ENCODE results near the gene ANKMY1. TPM values are rescaled to one million over a fixed set of nuclear protein-coding genes. Genes with fewer than 3 reads are reported as not detected.

Gene ANKMY1
- total and polyA plus RNA-seq, 7 experiments from 2014 or later = 7.7 to 83.4 (median 34.8) TPM

- POLR2A ChIA-PET = no interaction called here
- no peak for DNase-seq
- H3K36me3 ChIP-seq (ENCODE audit: control insufficient read depth in 2 of 3, insufficient read depth in 3 of 3, low read length in 3 of 3) = no peaks in the 10 kb centered on the region
- Mint-ChIP-seq H3K36me3 (no peaks in the 10 kb centered on the region), H3K27me3 (peaks cover 6 to 20% (median 11%) of the 10 kb centered on the region in 5 donors), H3K9me3 (no peaks in the 10 kb centered on the region), H3K4me1 (peaks cover 0 to 4% (median 0%) of the 10 kb centered on the region in 7 donors), H3K27ac (no peak overlapping the region), H3K4me3 (no peak overlapping the region)
- no peak overlapping the region for H3K4me3 ChIP-seq (ENCODE audit: low read length)
- no peak overlapping the region for H3K27ac ChIP-seq (ENCODE audit: low read depth, low read length)
- peaks cover 0 to 7% of the 10 kb centered on the region in 2 donors for H3K27me3 ChIP-seq (ENCODE audit: control insufficient read depth in 2 of 2, insufficient read depth in 2 of 2, low read length in 2 of 2)
- CTCF ChIA-PET = interaction anchor here (1.4 kb wide), 1 partner anchor 209 kb away, joined by 3 read pairs; no protein-coding TSS in a partner anchor
- intact Hi-C loops (cut with micrococcal nuclease) = no loop called here
- no peaks in the 10 kb centered on the region for H3K4me1 ChIP-seq (ENCODE audit: control insufficient read depth in 2 of 2, insufficient read depth in 2 of 2, low read length in 2 of 2)
- H3K9me3 ChIP-seq (ENCODE audit: control insufficient read depth in 2 of 3, low read length in 3 of 3) = no peaks in the 10 kb centered on the region
- no peak for ATAC-seq
Observed at GRCh38 chr2:240441993-240442411, 115.8 kb downstream of the ANKMY1 start.

- peaks cover 6 to 18% (median 13%) of the 10 kb centered on the region in 5 donors for H3K27me3 Mint-ChIP-seq
- intact Hi-C loops (cut with micrococcal nuclease) = no loop called here
- Histone ChIP-seq H3K27ac (ENCODE audit: low read depth, low read length) (no peak overlapping the region), H3K4me1 (ENCODE audit: control insufficient read depth in 2 of 2, insufficient read depth in 2 of 2, low read length in 2 of 2) (peaks cover 0 to 4% of the 10 kb centered on the region in 2 donors), H3K36me3 (ENCODE audit: control insufficient read depth in 2 of 3, insufficient read depth in 3 of 3, low read length in 3 of 3) (no peaks in the 10 kb centered on the region), H3K9me3 (ENCODE audit: control insufficient read depth in 2 of 3, low read length in 3 of 3) (no peaks in the 10 kb centered on the region), H3K4me3 (ENCODE audit: low read length) (no peak overlapping the region), H3K27me3 (ENCODE audit: control insufficient read depth in 2 of 2, insufficient read depth in 2 of 2, low read length in 2 of 2) (peaks cover 0 to 12% of the 10 kb centered on the region in 2 donors)
- ATAC-seq = no peak
- H3K27ac Mint-ChIP-seq = no peak overlapping the region
- H3K36me3 Mint-ChIP-seq = no peaks in the 10 kb centered on the region
- H3K4me1 Mint-ChIP-seq = peaks cover 0 to 4% (median 0%) of the 10 kb centered on the region in 7 donors
- POLR2A ChIA-PET = no interaction called here
- H3K4me3 Mint-ChIP-seq = no peak overlapping the region
- DNase-seq = no peak
- H3K9me3 Mint-ChIP-seq = no peaks in the 10 kb centered on the region
- CTCF ChIA-PET = interaction anchor here (1.4 kb wide), 1 partner anchor 209 kb away, joined by 3 read pairs; no protein-coding TSS in a partner anchor
Observed at GRCh38 chr2:240441326-240441992, 116.3 kb downstream of the ANKMY1 start.

DNA sequence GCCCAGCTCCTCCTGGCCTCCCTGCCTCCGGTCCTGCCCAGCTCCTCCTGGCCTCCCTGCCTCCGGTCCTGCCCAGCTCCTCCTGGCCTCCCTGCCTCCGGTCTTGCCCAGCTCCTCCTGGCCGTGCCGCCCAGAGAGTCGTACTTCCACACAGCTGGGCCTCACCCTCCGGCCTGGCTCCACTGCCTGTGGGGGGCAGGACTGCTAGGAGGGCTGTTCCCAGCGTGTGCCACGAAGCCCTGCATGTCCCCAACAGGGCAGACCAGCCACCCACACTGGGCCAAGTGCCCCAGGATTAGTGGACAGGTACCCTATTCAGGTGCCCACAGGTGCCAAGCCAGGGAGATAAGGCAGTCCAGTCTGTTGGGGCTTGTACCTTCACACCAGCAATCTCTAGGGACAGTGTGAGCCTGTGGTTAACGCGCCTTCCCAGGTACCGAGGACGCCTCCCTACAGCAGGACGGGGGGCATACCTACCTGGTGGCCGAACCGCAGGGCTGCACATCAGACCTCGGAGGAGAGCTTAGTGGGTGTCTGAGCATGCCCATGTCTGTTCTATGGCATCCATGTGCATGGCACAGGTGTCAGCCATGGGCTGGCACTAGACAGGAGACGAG, 117.0 kb downstream of the ANKMY1 start:
- Histone ChIP-seq H3K36me3 (ENCODE audit: control insufficient read depth in 2 of 3, insufficient read depth in 3 of 3, low read length in 3 of 3) (no peaks in the 10 kb centered on the region), H3K27ac (ENCODE audit: low read depth, low read length) (no peak overlapping the region), H3K27me3 (ENCODE audit: control insufficient read depth in 2 of 2, insufficient read depth in 2 of 2, low read length in 2 of 2) (peaks cover 0 to 12% of the 10 kb centered on the region in 2 donors), H3K9me3 (ENCODE audit: control insufficient read depth in 2 of 3, low read length in 3 of 3) (no peaks in the 10 kb centered on the region), H3K4me3 (ENCODE audit: low read length) (no peak overlapping the region), H3K4me1 (ENCODE audit: control insufficient read depth in 2 of 2, insufficient read depth in 2 of 2, low read length in 2 of 2) (peaks cover 0 to 6% of the 10 kb centered on the region in 2 donors)
- Mint-ChIP-seq H3K27ac (no peak overlapping the region), H3K4me1 (peaks cover 0 to 4% (median 0%) of the 10 kb centered on the region in 7 donors), H3K27me3 (peaks cover 6 to 19% (median 13%) of the 10 kb centered on the region in 5 donors), H3K36me3 (no peaks in the 10 kb centered on the region), H3K9me3 (no peaks in the 10 kb centered on the region), H3K4me3 (no peak overlapping the region)
- intact Hi-C loops (cut with micrococcal nuclease) = no loop called here
- ChIA-PET POLR2A (no interaction called here), CTCF (interaction anchor here (1.4 kb wide), 1 partner anchor 208 kb away, joined by 3 read pairs; no protein-coding TSS in a partner anchor)
- DNase-seq = no peak
- no peak for ATAC-seq

DNA sequence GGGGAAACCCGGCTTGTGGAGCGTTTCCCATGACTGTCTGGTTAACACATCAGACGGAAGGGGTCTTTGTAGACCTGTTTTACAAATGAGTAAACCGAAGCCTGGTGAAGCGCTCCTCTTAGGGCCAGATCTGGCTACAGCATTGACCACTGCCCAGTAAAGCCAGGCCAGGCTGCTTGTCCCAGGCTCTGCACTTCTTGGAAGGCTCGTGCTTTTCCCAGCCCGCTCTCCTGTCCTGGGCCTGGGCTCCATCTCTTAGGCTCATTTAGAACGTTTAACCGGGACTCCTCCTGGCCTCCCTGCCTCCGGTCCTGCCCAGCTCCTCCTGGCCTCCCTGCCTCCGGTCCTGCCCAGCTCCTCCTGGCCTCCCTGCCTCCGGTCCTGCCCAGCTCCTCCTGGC, 117.5 kb downstream of the ANKMY1 start:
- POLR2A ChIA-PET = no interaction called here
- no peak overlapping the region for H3K4me3 Mint-ChIP-seq
- ATAC-seq (no peak), DNase-seq (peak in 1 of 9 donors; percentile 1)
- H3K27me3 Mint-ChIP-seq = peaks cover 6 to 19% (median 13%) of the 10 kb centered on the region in 5 donors
- Histone ChIP-seq H3K4me3 (ENCODE audit: low read length) (no peak overlapping the region), H3K36me3 (ENCODE audit: control insufficient read depth in 2 of 3, insufficient read depth in 3 of 3, low read length in 3 of 3) (no peaks in the 10 kb centered on the region), H3K9me3 (ENCODE audit: control insufficient read depth in 2 of 3, low read length in 3 of 3) (no peaks in the 10 kb centered on the region), H3K4me1 (ENCODE audit: control insufficient read depth in 2 of 2, insufficient read depth in 2 of 2, low read length in 2 of 2) (peaks cover 0 to 6% of the 10 kb centered on the region in 2 donors), H3K27me3 (ENCODE audit: control insufficient read depth in 2 of 2, insufficient read depth in 2 of 2, low read length in 2 of 2) (peaks cover 0 to 12% of the 10 kb centered on the region in 2 donors), H3K27ac (ENCODE audit: low read depth, low read length) (no peak overlapping the region)
- no peaks in the 10 kb centered on the region for H3K9me3 Mint-ChIP-seq
- CTCF ChIA-PET = interaction anchor here (1.0 kb wide), 1 partner anchor 15 kb away, joined by 3 read pairs; no protein-coding TSS in a partner anchor
- H3K27ac Mint-ChIP-seq = no peak overlapping the region
- peaks cover 0 to 4% (median 0%) of the 10 kb centered on the region in 7 donors for H3K4me1 Mint-ChIP-seq
- intact Hi-C loops (cut with micrococcal nuclease) = no loop called here
- no peaks in the 10 kb centered on the region for H3K36me3 Mint-ChIP-seq

- Mint-ChIP-seq H3K27me3 (peaks cover 6 to 20% (median 13%) of the 10 kb centered on the region in 5 donors), H3K4me1 (peaks cover 0 to 5% (median under 1%) of the 10 kb centered on the region in 7 donors), H3K4me3 (no peak overlapping the region), H3K36me3 (no peaks in the 10 kb centered on the region), H3K27ac (no peak overlapping the region), H3K9me3 (no peaks in the 10 kb centered on the region)
- POLR2A ChIA-PET = no interaction called here
- Histone ChIP-seq H3K9me3 (ENCODE audit: control insufficient read depth in 2 of 3, low read length in 3 of 3) (no peaks in the 10 kb centered on the region), H3K36me3 (ENCODE audit: control insufficient read depth in 2 of 3, insufficient read depth in 3 of 3, low read length in 3 of 3) (no peaks in the 10 kb centered on the region), H3K4me3 (ENCODE audit: low read length) (no peak overlapping the region), H3K27ac (ENCODE audit: low read depth, low read length) (no peak overlapping the region), H3K27me3 (ENCODE audit: control insufficient read depth in 2 of 2, insufficient read depth in 2 of 2, low read length in 2 of 2) (peaks cover 0 to 12% of the 10 kb centered on the region in 2 donors), H3K4me1 (ENCODE audit: control insufficient read depth in 2 of 2, insufficient read depth in 2 of 2, low read length in 2 of 2) (peaks cover 0 to 6% of the 10 kb centered on the region in 2 donors)
- DNase-seq = peak in 1 of 9 donors; percentile 3
- no peak for ATAC-seq
- intact Hi-C loops (cut with micrococcal nuclease) = loop anchor here (2.0 to 10.0 kb wide), 5 partner anchors 37 to 1293 kb away; partner anchors contain the start of gene D2HGDH (in 1 of the 2)
- CTCF ChIA-PET = interaction anchor here (1.0 kb wide), 1 partner anchor 14 kb away, joined by 3 read pairs; no protein-coding TSS in a partner anchor
Observed at GRCh38 chr2:240439698-240440151, 118.1 kb downstream of the ANKMY1 start.

GRCh38 chr2:240438810-240439697, 118.7 kb downstream of the ANKMY1 start:
- H3K36me3 Mint-ChIP-seq = no peaks in the 10 kb centered on the region
- Histone ChIP-seq H3K27me3 (ENCODE audit: control insufficient read depth in 2 of 2, insufficient read depth in 2 of 2, low read length in 2 of 2) (peaks cover 0 to 12% of the 10 kb centered on the region in 2 donors), H3K9me3 (ENCODE audit: control insufficient read depth in 2 of 3, low read length in 3 of 3) (no peaks in the 10 kb centered on the region), H3K4me3 (ENCODE audit: low read length) (no peak overlapping the region), H3K36me3 (ENCODE audit: control insufficient read depth in 2 of 3, insufficient read depth in 3 of 3, low read length in 3 of 3) (no peaks in the 10 kb centered on the region), H3K27ac (ENCODE audit: low read depth, low read length) (no peak overlapping the region), H3K4me1 (ENCODE audit: control insufficient read depth in 2 of 2, insufficient read depth in 2 of 2, low read length in 2 of 2) (peaks cover 0 to 6% of the 10 kb centered on the region in 2 donors)
- CTCF ChIA-PET = interaction anchor here (0.6 to 1.0 kb wide), 2 partner anchors 13 to 338 kb away, joined by 3 read pairs; no protein-coding TSS in a partner anchor
- no peaks in the 10 kb centered on the region for H3K9me3 Mint-ChIP-seq
- intact Hi-C loops (cut with micrococcal nuclease) = loop anchor here (1.0 to 10.0 kb wide), 8 partner anchors 37 to 1293 kb away; partner anchors contain the start of genes COPS9 (in 1 of the 2) and D2HGDH (in 1 of the 2)
- POLR2A ChIA-PET = no interaction called here
- H3K4me3 Mint-ChIP-seq = no peak overlapping the region
- peaks cover 6 to 22% (median 13%) of the 10 kb centered on the region in 5 donors for H3K27me3 Mint-ChIP-seq
- peaks cover 0 to 8% (median 4%) of the 10 kb centered on the region in 7 donors for H3K4me1 Mint-ChIP-seq
- no peak overlapping the region for H3K27ac Mint-ChIP-seq
- ATAC-seq (no peak), DNase-seq (peak in 1 of 9 donors; percentile 4)

Measured in naive thymus-derived CD4-positive, alpha-beta T cell (primary cell).